ENCODE data around the gene CEP41.

DNA sequence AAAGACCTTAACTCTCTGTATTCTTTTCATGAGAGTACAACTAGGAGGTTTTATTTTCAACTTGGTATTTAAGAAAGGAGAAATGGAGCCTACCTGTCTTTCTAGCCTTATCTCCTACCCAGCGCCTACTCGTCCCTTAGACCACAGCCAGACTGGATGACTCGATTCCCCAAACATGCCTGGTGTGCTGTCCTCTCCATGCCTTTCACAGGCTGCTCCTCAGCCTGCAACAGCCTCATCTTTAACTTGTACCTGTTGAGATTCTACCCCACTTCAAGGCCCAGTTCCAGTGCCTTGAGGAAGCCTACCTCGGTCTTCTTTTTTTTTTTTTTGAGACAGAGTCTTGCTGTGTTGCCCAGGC lies 31.1 kb downstream of the CEP41 start:
- TF ChIP-seq, protein P1, sequence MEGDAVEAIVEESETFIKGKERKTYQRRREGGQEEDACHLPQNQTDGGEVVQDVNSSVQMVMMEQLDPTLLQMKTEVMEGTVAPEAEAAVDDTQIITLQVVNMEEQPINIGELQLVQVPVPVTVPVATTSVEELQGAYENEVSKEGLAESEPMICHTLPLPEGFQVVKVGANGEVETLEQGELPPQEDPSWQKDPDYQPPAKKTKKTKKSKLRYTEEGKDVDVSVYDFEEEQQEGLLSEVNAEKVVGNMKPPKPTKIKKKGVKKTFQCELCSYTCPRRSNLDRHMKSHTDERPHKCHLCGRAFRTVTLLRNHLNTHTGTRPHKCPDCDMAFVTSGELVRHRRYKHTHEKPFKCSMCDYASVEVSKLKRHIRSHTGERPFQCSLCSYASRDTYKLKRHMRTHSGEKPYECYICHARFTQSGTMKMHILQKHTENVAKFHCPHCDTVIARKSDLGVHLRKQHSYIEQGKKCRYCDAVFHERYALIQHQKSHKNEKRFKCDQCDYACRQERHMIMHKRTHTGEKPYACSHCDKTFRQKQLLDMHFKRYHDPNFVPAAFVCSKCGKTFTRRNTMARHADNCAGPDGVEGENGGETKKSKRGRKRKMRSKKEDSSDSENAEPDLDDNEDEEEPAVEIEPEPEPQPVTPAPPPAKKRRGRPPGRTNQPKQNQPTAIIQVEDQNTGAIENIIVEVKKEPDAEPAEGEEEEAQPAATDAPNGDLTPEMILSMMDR (IDR thresholded peaks at IDR 0.05): no peak
- no peak for TF ChIP-seq POLR2A (IDR thresholded peaks at IDR 0.05)
